Transverse colon (tissue), 4 donors: ENCODE results near the gene DCT.

Experiments
- EP300 ChIP-seq: sonication (generic); formaldehyde crosslinking; IDR thresholded peaks from one replicate; pipeline ENCODE4 v1.6.1; 2017; ENCODE audit warnings: antibody characterized with exemption, low read depth
- POLR2A ChIP-seq: fragments of 450-650 bp; IDR thresholded peaks from one replicate; pipeline ENCODE4 v1.6.1; 2016; ENCODE audit warnings: antibody characterized with exemption, mild to moderate bottlenecking, moderate library complexity
- POLR2AphosphoS5 ChIP-seq, 3 donors: sonication (generic); formaldehyde crosslinking; IDR thresholded peaks; one replicate each; pipeline ENCODE4 v1.6.1; 2016; ENCODE audit warnings: antibody characterized with exemption in 3 of 3
- TF ChIP-seq, protein P1 (sequence below), 5 experiments: fragments of 200-600 bp in 3 of 5; fragments of 450-650 bp in 2 of 5; sonication (generic) in 3 of 5; IDR thresholded peaks; 1 replicate in 2 of 5; 2 replicates in 3 of 5; pipeline ENCODE4 v1.5.1; 2016 to 2017; ENCODE audit warnings: antibody characterized with exemption in 5 of 5, inconsistent platforms in 3 of 5, mild to moderate bottlenecking in 2 of 5, moderate library complexity in 1 of 5

DNA sequence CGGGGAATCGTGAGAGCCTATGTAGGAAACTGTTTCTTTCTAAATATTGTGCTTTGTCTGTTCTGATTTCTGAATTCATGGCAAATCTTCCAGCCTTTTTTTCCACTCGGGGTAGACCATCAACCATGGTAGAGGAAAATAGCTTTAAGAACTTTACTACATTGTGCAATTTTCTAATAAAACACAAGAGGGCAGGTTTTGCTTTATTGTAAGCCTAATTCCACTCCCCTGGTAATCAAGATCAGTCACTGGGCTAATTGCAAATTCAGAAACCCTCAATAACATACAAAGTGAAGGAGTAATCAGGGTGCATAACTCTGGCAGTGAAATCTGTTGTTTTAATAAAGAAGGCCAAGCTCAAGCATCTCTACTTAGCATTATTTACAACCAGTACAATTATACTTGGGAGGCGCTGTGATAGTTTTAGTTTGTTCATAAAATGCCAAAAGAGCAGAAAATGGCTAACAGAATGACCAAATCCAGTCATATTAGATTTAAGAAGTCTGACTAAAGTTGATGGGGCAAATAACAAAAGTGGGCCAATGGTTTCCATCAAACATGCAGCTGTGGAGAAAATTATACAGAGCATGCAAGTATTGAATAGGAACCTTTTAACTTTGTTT, 43.8 kb downstream of the DCT start:
- TF ChIP-seq, protein P1, sequence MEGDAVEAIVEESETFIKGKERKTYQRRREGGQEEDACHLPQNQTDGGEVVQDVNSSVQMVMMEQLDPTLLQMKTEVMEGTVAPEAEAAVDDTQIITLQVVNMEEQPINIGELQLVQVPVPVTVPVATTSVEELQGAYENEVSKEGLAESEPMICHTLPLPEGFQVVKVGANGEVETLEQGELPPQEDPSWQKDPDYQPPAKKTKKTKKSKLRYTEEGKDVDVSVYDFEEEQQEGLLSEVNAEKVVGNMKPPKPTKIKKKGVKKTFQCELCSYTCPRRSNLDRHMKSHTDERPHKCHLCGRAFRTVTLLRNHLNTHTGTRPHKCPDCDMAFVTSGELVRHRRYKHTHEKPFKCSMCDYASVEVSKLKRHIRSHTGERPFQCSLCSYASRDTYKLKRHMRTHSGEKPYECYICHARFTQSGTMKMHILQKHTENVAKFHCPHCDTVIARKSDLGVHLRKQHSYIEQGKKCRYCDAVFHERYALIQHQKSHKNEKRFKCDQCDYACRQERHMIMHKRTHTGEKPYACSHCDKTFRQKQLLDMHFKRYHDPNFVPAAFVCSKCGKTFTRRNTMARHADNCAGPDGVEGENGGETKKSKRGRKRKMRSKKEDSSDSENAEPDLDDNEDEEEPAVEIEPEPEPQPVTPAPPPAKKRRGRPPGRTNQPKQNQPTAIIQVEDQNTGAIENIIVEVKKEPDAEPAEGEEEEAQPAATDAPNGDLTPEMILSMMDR (IDR thresholded peaks at IDR 0.05), result peak; percentile 43 to 56 (median 52)
- TF ChIP-seq POLR2A, result no peak
- TF ChIP-seq POLR2AphosphoS5 (IDR thresholded peaks at IDR 0.05), result no peak
- TF ChIP-seq EP300, result no peak
